ENCODE data around the gene METRNL.

Gene METRNL

DNA sequence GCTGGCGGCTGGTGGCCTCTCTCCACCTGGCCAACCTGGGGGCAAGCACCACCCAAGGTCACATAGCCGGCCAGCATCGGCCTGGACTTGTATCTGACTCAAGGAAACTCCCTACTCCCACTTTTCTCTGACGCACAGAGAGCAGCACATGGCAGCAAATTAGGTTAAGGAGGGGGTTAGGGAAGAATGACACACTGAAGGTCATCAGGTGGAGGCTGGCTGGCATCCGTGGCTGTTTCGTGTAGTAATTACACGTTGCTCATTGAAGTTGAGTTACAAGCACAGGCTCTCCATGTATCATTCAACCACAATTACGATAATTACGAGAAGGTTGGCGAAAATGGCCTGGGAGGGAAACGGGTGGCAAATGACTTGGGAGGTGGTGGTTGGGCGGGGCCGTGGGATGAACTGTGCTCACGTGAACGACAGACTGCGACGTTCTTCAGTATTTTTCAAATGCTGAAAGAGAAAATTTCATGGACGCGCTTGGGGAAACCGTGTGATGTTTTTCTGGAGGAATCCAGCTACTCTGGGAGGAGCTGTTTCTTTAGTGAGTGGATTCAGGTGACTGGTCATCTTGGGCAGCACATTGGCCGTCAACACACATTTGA is 4.0 kb upstream of the METRNL start:
- TF ChIP-seq, protein P1, sequence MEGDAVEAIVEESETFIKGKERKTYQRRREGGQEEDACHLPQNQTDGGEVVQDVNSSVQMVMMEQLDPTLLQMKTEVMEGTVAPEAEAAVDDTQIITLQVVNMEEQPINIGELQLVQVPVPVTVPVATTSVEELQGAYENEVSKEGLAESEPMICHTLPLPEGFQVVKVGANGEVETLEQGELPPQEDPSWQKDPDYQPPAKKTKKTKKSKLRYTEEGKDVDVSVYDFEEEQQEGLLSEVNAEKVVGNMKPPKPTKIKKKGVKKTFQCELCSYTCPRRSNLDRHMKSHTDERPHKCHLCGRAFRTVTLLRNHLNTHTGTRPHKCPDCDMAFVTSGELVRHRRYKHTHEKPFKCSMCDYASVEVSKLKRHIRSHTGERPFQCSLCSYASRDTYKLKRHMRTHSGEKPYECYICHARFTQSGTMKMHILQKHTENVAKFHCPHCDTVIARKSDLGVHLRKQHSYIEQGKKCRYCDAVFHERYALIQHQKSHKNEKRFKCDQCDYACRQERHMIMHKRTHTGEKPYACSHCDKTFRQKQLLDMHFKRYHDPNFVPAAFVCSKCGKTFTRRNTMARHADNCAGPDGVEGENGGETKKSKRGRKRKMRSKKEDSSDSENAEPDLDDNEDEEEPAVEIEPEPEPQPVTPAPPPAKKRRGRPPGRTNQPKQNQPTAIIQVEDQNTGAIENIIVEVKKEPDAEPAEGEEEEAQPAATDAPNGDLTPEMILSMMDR (IDR thresholded peaks at IDR 0.05; ENCODE audit: poor library complexity, severe bottlenecking), result no peak
- ATAC-seq (ENCODE audit: low read depth), result no peak

DNA sequence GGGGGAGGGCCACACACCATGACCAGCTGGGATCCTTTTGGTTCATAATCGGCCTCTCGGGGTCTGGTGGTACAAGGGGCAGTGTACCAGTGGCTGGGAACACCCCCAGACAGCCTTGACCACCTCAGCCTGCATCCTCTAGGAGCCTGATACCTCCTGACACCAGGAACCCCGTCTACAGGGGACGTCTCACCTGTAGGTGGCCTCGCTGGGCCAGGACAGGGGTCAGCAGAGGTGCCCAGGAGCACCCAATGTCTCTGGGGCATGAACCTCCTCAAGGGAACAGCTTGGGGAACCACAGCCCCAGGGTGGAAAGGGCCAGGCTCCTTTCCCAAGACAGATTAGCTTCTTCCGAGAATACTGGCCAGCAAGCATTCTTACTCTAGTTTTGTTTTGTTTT is 2.5 kb upstream of the METRNL start:
- TF ChIP-seq, protein P1 (IDR thresholded peaks at IDR 0.05; ENCODE audit: poor library complexity, severe bottlenecking), result peak; percentile 66
- peaks cover 9% of the 10 kb centered on the region for H3K4me1 ChIP-seq (ENCODE audit: insufficient read depth, poor library complexity, severe bottlenecking)

More for the DNA sequence above, 4.0 kb upstream of the METRNL start:
- Histone ChIP-seq H3K4me3 (ENCODE audit: severe bottlenecking) (no peak overlapping the region), H3K27me3 (ENCODE audit: insufficient read depth, poor library complexity, severe bottlenecking) (peaks cover 10% of the 10 kb centered on the region), H3K27ac (ENCODE audit: poor library complexity, severe bottlenecking) (no peak overlapping the region), H3K9me3 (ENCODE audit: severe bottlenecking) (no peaks in the 10 kb centered on the region), H3K4me1 (ENCODE audit: insufficient read depth, poor library complexity, severe bottlenecking) (peaks cover 9% of the 10 kb centered on the region), H3K36me3 (ENCODE audit: low read depth) (no peaks in the 10 kb centered on the region)
- no peak for DNase-seq (ENCODE audit: low spot score)

DNA sequence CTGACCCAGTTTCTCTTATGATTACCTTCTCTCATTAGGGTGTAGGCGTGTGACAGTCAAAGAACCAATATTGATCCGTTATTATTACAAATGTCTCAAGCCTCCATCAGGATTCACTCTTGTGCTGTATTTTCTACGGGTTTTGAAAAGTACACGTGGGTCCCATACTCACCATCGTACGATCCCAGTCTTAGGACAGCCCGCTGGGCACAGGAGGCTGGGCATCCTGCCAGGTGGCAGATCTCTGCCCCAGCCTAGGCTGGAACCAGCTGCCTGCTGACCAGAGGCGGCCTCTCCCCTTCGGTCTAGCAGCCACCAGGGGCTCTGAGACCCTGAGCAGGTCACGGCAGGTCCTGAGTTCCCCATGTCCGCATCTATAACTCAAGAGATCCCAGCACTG is 2.0 kb upstream of the METRNL start:
- no peak overlapping the region for H3K4me3 ChIP-seq (ENCODE audit: severe bottlenecking)
- TF ChIP-seq, protein P1 (IDR thresholded peaks at IDR 0.05; ENCODE audit: poor library complexity, severe bottlenecking), result no peak
- no peak for ATAC-seq (ENCODE audit: low read depth)
- H3K27me3 ChIP-seq (ENCODE audit: insufficient read depth, poor library complexity, severe bottlenecking), result peaks cover 10% of the 10 kb centered on the region
- H3K9me3 ChIP-seq (ENCODE audit: severe bottlenecking), result no peaks in the 10 kb centered on the region
- no peak for DNase-seq (ENCODE audit: low spot score)
- no peak overlapping the region for H3K27ac ChIP-seq (ENCODE audit: poor library complexity, severe bottlenecking)
- peaks cover 9% of the 10 kb centered on the region for H3K4me1 ChIP-seq (ENCODE audit: insufficient read depth, poor library complexity, severe bottlenecking)
- H3K36me3 ChIP-seq (ENCODE audit: low read depth), result no peaks in the 10 kb centered on the region

More for the DNA sequence above, 2.5 kb upstream of the METRNL start:
- no peak overlapping the region for H3K4me3 ChIP-seq (ENCODE audit: severe bottlenecking)
- no peak overlapping the region for H3K27ac ChIP-seq (ENCODE audit: poor library complexity, severe bottlenecking)
- no peaks in the 10 kb centered on the region for H3K9me3 ChIP-seq (ENCODE audit: severe bottlenecking)
- H3K27me3 ChIP-seq (ENCODE audit: insufficient read depth, poor library complexity, severe bottlenecking), result peaks cover 10% of the 10 kb centered on the region
- H3K36me3 ChIP-seq (ENCODE audit: low read depth), result no peaks in the 10 kb centered on the region
- DNase-seq (ENCODE audit: low spot score) (no peak), ATAC-seq (ENCODE audit: low read depth) (peak; percentile 46; the same call in 2 of the 3 replicates)

DNA sequence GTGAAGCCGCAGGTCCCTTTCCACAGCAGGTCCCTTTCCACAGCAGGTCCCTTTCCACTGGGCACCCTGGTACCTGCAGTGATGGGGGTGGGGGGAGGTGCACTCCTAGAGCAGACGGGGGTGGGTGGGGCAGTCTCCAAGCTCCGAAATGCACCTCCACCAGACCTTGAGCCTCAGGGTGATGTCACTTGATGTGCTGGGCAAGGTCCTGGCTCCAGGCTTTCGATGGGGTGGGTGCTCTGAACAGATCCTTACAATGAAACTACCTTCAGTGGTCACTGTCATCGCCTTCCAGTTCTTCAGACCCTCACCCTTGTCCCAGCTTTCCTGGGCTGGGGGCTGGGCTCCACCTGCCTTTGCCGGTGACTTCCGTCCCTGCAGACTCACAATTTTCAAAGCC is 1.5 kb upstream of the METRNL start:
- Histone ChIP-seq H3K9me3 (ENCODE audit: severe bottlenecking) (no peaks in the 10 kb centered on the region), H3K27me3 (ENCODE audit: insufficient read depth, poor library complexity, severe bottlenecking) (peaks cover 10% of the 10 kb centered on the region), H3K4me1 (ENCODE audit: insufficient read depth, poor library complexity, severe bottlenecking) (peaks cover 11% of the 10 kb centered on the region), H3K27ac (ENCODE audit: poor library complexity, severe bottlenecking) (no peak overlapping the region), H3K36me3 (ENCODE audit: low read depth) (no peaks in the 10 kb centered on the region), H3K4me3 (ENCODE audit: severe bottlenecking) (no peak overlapping the region)
- no peak for ATAC-seq (ENCODE audit: low read depth)
- TF ChIP-seq, protein P1 (IDR thresholded peaks at IDR 0.05; ENCODE audit: poor library complexity, severe bottlenecking), result no peak
- no peak for DNase-seq (ENCODE audit: low spot score)

Data from RWPE2 (cell line).